Gastroesophageal sphincter (tissue), 4 donors: Measurements from ENCODE around the gene PDE10A. TPM values are rescaled to one million over a fixed set of nuclear protein-coding genes. Genes with fewer than 3 reads are reported as not detected.

Experiments
- ATAC-seq: fragments of 150-250 bp; one replicate; pipeline ENCODE4 v1.9.1; 2016; ENCODE audit warnings: mild to moderate bottlenecking, moderate library complexity
- H3K27ac ChIP-seq, 4 donors: fragments of 200-600 bp; sonication (generic) in 3 of 4; 1 replicate in 3 of 4; 2 replicates in 1 of 4; pipeline ENCODE4 v1.5.1; 2016 to 2019
- H3K27me3 ChIP-seq: fragments of 200-600 bp; sonication (generic); one replicate; pipeline ENCODE4 v1.5.1; 2019
- H3K36me3 ChIP-seq, 2 donors: fragments of 200-600 bp; sonication (generic); one replicate each; pipeline ENCODE4 v1.5.1; 2019; ENCODE audit warnings: control low read depth in 1 of 2
- H3K4me1 ChIP-seq, 3 donors: fragments of 200-600 bp; sonication (generic); 1 replicate in 2 of 3; 2 replicates in 1 of 3; pipeline ENCODE4 v1.5.1; 2016 to 2019; ENCODE audit warnings: control low read depth in 2 of 3
- H3K4me3 ChIP-seq, 2 donors: fragments of 200-600 bp; sonication (generic); one replicate each; pipeline ENCODE4 v1.5.1; 2019; ENCODE audit warnings: mild to moderate bottlenecking in 1 of 2, moderate library complexity in 1 of 2
- H3K9me3 ChIP-seq, 3 donors: fragments of 200-600 bp; sonication (generic); one replicate each; pipeline ENCODE4 v1.5.1; 2017 to 2019; ENCODE audit warnings: control low read depth in 2 of 3
- CTCF ChIP-seq, 4 experiments: fragments of 200-600 bp in 2 of 4; fragments of 450-650 bp in 2 of 4; sonication (generic) in 1 of 4; IDR thresholded peaks; one replicate each; pipeline ENCODE4 v1.5.1; 2017 to 2019; ENCODE audit warnings: antibody characterized with exemption in 4 of 4, mild to moderate bottlenecking in 2 of 4, moderate library complexity in 2 of 4
- EP300 ChIP-seq: sonication (generic); formaldehyde crosslinking; IDR thresholded peaks from one replicate; pipeline ENCODE4 v1.6.1; 2017; ENCODE audit warnings: antibody characterized with exemption, mild to moderate bottlenecking
- POLR2A ChIP-seq, 2 donors: fragments of 450-650 bp; IDR thresholded peaks; one replicate each; pipeline ENCODE4 v1.6.1; 2017; ENCODE audit warnings: antibody characterized with exemption in 2 of 2, mild to moderate bottlenecking in 2 of 2, moderate library complexity in 1 of 2
- POLR2AphosphoS5 ChIP-seq: sonication (generic); formaldehyde crosslinking; IDR thresholded peaks from one replicate; pipeline ENCODE4 v1.6.1; 2017; ENCODE audit warnings: antibody characterized with exemption
- WGBS, 2 donors: methylation state at CpG; one replicate each; pipeline ENCODE4 v1.1.5; 2018; ENCODE audit warnings: low coverage in 1 of 2; 5-methylcytosine and 5-hydroxymethylcytosine counted together
- total RNA-seq, 4 donors: library from RNA; depleted of rRNA; stranded (reverse); fragments of >200 nt; gene quantifications; one replicate each; pipeline ENCODE4 v1.1.0, GENCODE V29; 2016

Gene PDE10A
- total RNA-seq, 4 donors from 2014 or later = 2.5 to 12.1 (median 4.0) TPM

GRCh38 chr6:165404296-165404695 lies 258.7 kb downstream of the PDE10A start:
- Histone ChIP-seq H3K27me3 (no peaks in the 10 kb centered on the region), H3K27ac (no peak overlapping the region), H3K36me3 (no peaks in the 10 kb centered on the region), H3K9me3 (no peaks in the 10 kb centered on the region), H3K4me3 (no peak overlapping the region), H3K4me1 (no peaks in the 10 kb centered on the region)
- WGBS, 2 donors = 83 to 89% methylated on average over 1 to 2 of the region's 2 CpGs
- TF ChIP-seq EP300 (no peak), CTCF (IDR thresholded peaks at IDR 0.05) (no peak), POLR2A (IDR thresholded peaks at IDR 0.05) (no peak), POLR2AphosphoS5 (no peak)
- ATAC-seq = no peak

DNA sequence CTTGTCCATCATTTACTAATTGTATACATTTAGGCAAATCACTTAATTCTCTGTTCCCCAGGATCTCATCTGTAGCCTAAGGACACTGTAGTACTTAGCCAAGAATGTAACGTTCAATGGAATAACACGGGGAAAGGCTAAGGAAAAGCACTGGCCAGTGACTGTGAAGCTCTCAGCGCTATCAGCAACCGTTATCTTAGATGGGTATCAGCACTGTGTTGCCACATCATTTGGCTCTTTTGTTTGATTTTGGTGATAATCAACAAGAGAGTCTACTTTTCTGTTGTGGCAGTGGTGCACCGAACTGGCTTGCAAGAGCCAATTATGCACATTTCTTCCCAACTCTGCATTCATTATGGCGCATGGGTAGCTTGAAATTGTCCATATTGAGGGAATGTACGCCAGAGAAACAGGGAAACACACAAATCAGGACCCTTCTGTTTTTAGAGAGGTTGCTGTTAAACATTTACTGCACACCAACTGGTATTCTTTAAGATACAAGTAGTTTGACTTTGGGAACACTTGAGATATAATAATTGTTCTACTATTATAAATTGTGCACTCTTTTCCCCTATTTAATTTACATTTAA lies 259.9 kb downstream of the PDE10A start:
- WGBS, 2 donors = 91 to 93% methylated on average over 4 to 7 of the region's 7 CpGs
- Histone ChIP-seq H3K27me3 (no peaks in the 10 kb centered on the region), H3K36me3 (no peaks in the 10 kb centered on the region), H3K27ac (no peak overlapping the region), H3K4me1 (no peaks in the 10 kb centered on the region), H3K9me3 (no peaks in the 10 kb centered on the region), H3K4me3 (no peak overlapping the region)
- TF ChIP-seq POLR2AphosphoS5 (no peak), POLR2A (IDR thresholded peaks at IDR 0.05) (no peak), EP300 (no peak), CTCF (IDR thresholded peaks at IDR 0.05) (no peak)
- ATAC-seq = no peak

GRCh38 chr6:165401092-165401491 lies 261.9 kb downstream of the PDE10A start:
- Histone ChIP-seq H3K4me1 (no peaks in the 10 kb centered on the region), H3K9me3 (no peaks in the 10 kb centered on the region), H3K36me3 (no peaks in the 10 kb centered on the region), H3K27ac (no peak overlapping the region), H3K27me3 (no peaks in the 10 kb centered on the region), H3K4me3 (no peak overlapping the region)
- TF ChIP-seq POLR2AphosphoS5 = no peak
- no peak for TF ChIP-seq EP300
- TF ChIP-seq POLR2A (IDR thresholded peaks at IDR 0.05) = no peak
- WGBS, 2 donors = 62 to 63% methylated on average over 2 of the region's 2 CpGs
- no peak for ATAC-seq

DNA sequence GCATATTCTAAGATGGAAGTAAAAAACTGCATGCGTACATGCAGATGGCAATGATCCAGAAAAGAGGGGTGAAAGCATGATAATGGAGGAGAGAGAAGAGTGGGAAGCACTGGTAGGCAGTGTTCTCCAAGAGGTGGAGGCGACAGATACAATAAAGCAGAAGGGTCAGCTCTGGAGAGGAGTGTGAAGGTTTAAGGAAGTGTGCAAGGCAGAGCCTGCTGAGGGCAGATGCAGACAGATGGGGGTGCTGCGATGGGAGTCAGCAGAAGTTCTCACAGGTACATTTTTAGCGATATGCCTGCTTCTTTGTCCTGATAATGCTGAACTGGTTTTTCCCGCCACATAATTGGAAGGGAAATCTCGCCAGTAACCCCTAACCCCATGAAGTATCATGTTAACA lies 272.6 kb downstream of the PDE10A start:
- Histone ChIP-seq H3K27ac (no peak overlapping the region), H3K4me3 (no peak overlapping the region), H3K36me3 (no peaks in the 10 kb centered on the region), H3K4me1 (no peaks in the 10 kb centered on the region), H3K27me3 (no peaks in the 10 kb centered on the region), H3K9me3 (no peaks in the 10 kb centered on the region)
- 89 to 95% methylated on average over 4 to 6 of the region's 6 CpGs for WGBS, 2 donors
- no peak for ATAC-seq
- TF ChIP-seq POLR2AphosphoS5 = no peak
- no peak for TF ChIP-seq EP300
- TF ChIP-seq POLR2A (IDR thresholded peaks at IDR 0.05) = no peak
- TF ChIP-seq CTCF (IDR thresholded peaks at IDR 0.05) = no peak

GRCh38 chr6:165389534-165389933 lies 273.5 kb downstream of the PDE10A start:
- H3K27me3 ChIP-seq = no peaks in the 10 kb centered on the region
- no peaks in the 10 kb centered on the region for H3K4me1 ChIP-seq
- ATAC-seq = no peak
- no peaks in the 10 kb centered on the region for H3K9me3 ChIP-seq
- TF ChIP-seq POLR2A (IDR thresholded peaks at IDR 0.05) (no peak), EP300 (no peak)
- no peak overlapping the region for H3K4me3 ChIP-seq
- no peaks in the 10 kb centered on the region for H3K36me3 ChIP-seq
- H3K27ac ChIP-seq = no peak overlapping the region
- 64 to 67% methylated on average over 1 to 3 of the region's 3 CpGs for WGBS, 2 donors

GRCh38 chr6:165383323-165383722 lies 279.7 kb downstream of the PDE10A start:
- 80 to 85% methylated on average over 3 of the region's 3 CpGs for WGBS, 2 donors
- no peak overlapping the region for H3K4me3 ChIP-seq
- no peaks in the 10 kb centered on the region for H3K4me1 ChIP-seq
- TF ChIP-seq POLR2A (IDR thresholded peaks at IDR 0.05) = no peak
- TF ChIP-seq POLR2AphosphoS5 = no peak
- no peak for TF ChIP-seq CTCF (IDR thresholded peaks at IDR 0.05)
- no peak for TF ChIP-seq EP300
- H3K27me3 ChIP-seq = no peaks in the 10 kb centered on the region
- no peak for ATAC-seq
- no peak overlapping the region for H3K27ac ChIP-seq
- H3K9me3 ChIP-seq = no peaks in the 10 kb centered on the region
- no peaks in the 10 kb centered on the region for H3K36me3 ChIP-seq
